WTC11 (cell line): ENCODE measurements around the gene FABP1. TPM values are rescaled to one million over a fixed set of nuclear protein-coding genes. Genes with fewer than 3 reads are reported as not detected.

Experiments used
- ATAC-seq: fragments of 200-7000 bp; cut with Tn5 transposase; 2 replicates; pipeline ENCODE4 v1.10.0; 2021; ENCODE audit warnings: mild to moderate bottlenecking, moderate library complexity
- CTCF ChIA-PET: fragments of 300-600 bp; sonication (Branson Sonifier 250); formaldehyde crosslinking; loops from one replicate; lab custom pipeline; 2021; ENCODE audit warnings: antibody characterized with exemption; lab: Charles Lee
- POLR2A ChIA-PET: fragments of 350-600 bp; sonication (Branson Sonifier 250); formaldehyde crosslinking; loops from one replicate; lab custom pipeline; 2021; ENCODE audit warnings: antibody characterized with exemption; lab: Charles Lee
- DNase-seq: peaks from one replicate; pipeline ENCODE4 v3.0.0; 2021; ENCODE audit warnings: low spot score
- H3K27ac Mint-ChIP-seq: 2 replicates; pipeline ENCODE4 v1.8.0; 2021; ENCODE audit warnings: mixed read lengths
- H3K27me3 Mint-ChIP-seq: 2 replicates; pipeline ENCODE4 v1.8.0; 2021; ENCODE audit warnings: low read depth, mild to moderate bottlenecking, moderate library complexity, mixed read lengths
- H3K36me3 Mint-ChIP-seq: 2 replicates; pipeline ENCODE4 v1.8.0; 2021; ENCODE audit warnings: mixed read lengths
- H3K4me1 Mint-ChIP-seq: 2 replicates; pipeline ENCODE4 v1.8.0; 2022; ENCODE audit warnings: mixed read lengths
- H3K4me3 Mint-ChIP-seq: 2 replicates; pipeline ENCODE4 v1.8.0; 2021; ENCODE audit warnings: mild to moderate bottlenecking, moderate library complexity, mixed read lengths
- H3K9me3 Mint-ChIP-seq: 2 replicates; pipeline ENCODE4 v1.8.0; 2021; ENCODE audit warnings: mixed read lengths
- CBFB ChIP-seq: sonication (generic); formaldehyde crosslinking; IDR thresholded peaks from 2 replicates; pipeline ENCODE4 v1.8.1; 2022; ENCODE audit warnings: mild to moderate bottlenecking, low read depth, missing genetic modification reagents
- CTCF ChIP-seq: fragments of 200-600 bp; IDR thresholded peaks from 2 replicates; pipeline ENCODE4 v1.8.0; 2022; ENCODE audit warnings: antibody characterized with exemption
- FOXJ3 ChIP-seq: sonication (generic); formaldehyde crosslinking; IDR thresholded peaks from 2 replicates; pipeline ENCODE4 v1.9.0; 2021; ENCODE audit warnings: missing genetic modification reagents, mild to moderate bottlenecking, borderline replicate concordance
- GABPB1 ChIP-seq: sonication (generic); formaldehyde crosslinking; IDR thresholded peaks from 2 replicates; pipeline ENCODE4 v1.8.1; 2023; ENCODE audit warnings: mild to moderate bottlenecking, missing genetic modification reagents
- IRF2 ChIP-seq: sonication (generic); formaldehyde crosslinking; IDR thresholded peaks from 2 replicates; pipeline ENCODE4 v1.8.0; 2022; ENCODE audit warnings: low read depth, missing genetic modification reagents, borderline replicate concordance
- JAZF1 ChIP-seq: fragments of 250-450 bp; sonication (Bioruptor Pico); IDR thresholded peaks from 2 replicates; pipeline ENCODE4 v1.9.0; 2021; ENCODE audit warnings: moderate library complexity, mild to moderate bottlenecking, inconsistent platforms
- MXD4 ChIP-seq: fragments of 250-450 bp; sonication (Bioruptor Pico); IDR thresholded peaks from 2 replicates; pipeline ENCODE4 v1.8.0; 2021; ENCODE audit warnings: mild to moderate bottlenecking, moderate library complexity, borderline replicate concordance
- MYBL2 ChIP-seq: sonication (generic); formaldehyde crosslinking; IDR thresholded peaks from 2 replicates; pipeline ENCODE4 v1.8.1; 2023; ENCODE audit warnings: mild to moderate bottlenecking, moderate library complexity, missing genetic modification reagents
- TEAD1 ChIP-seq: sonication (generic); formaldehyde crosslinking; IDR thresholded peaks from 2 replicates; pipeline ENCODE4 v1.8.0; 2022; ENCODE audit warnings: mild to moderate bottlenecking, missing genetic modification reagents
- ZNF263 ChIP-seq: sonication (generic); formaldehyde crosslinking; IDR thresholded peaks from 2 replicates; pipeline ENCODE4 v1.8.1; 2022; ENCODE audit warnings: low read depth, mild to moderate bottlenecking, moderate library complexity, missing genetic modification reagents
- ZNF396 ChIP-seq: fragments of 250-450 bp; sonication (Bioruptor Pico); IDR thresholded peaks from 2 replicates; pipeline ENCODE4 v1.8.0; 2021; ENCODE audit warnings: mild to moderate bottlenecking, moderate library complexity, borderline replicate concordance
- ZNF423 ChIP-seq: fragments of 250-450 bp; sonication (Bioruptor Pico); IDR thresholded peaks from 2 replicates; pipeline ENCODE4 v2.1.2; 2022; ENCODE audit warnings: mild to moderate bottlenecking, moderate library complexity
- ZNF512 ChIP-seq: sonication (generic); formaldehyde crosslinking; IDR thresholded peaks from 2 replicates; pipeline ENCODE4 v1.8.1; 2022; ENCODE audit warnings: missing genetic modification reagents, borderline replicate concordance
- ZNF532 ChIP-seq: fragments of 250-450 bp; sonication (Bioruptor Pico); IDR thresholded peaks from 2 replicates; pipeline ENCODE4 v1.9.0; 2021; ENCODE audit warnings: mild to moderate bottlenecking, borderline replicate concordance
- total RNA-seq: library from RNA; stranded (reverse); gene quantifications from 3 replicates; pipeline ENCODE4 v1.2.3, GENCODE V29; 2021
- TF ChIP-seq, protein P1 (sequence below): sonication (generic); formaldehyde crosslinking; IDR thresholded peaks from 2 replicates; pipeline ENCODE4 v1.8.1; 2023; ENCODE audit warnings: mild to moderate bottlenecking, missing genetic modification reagents, moderate library complexity
- TF ChIP-seq, protein P2 (sequence below): fragments of 250-450 bp; sonication (Bioruptor Pico); IDR thresholded peaks from 2 replicates; pipeline ENCODE4 v2.1.2; 2022; ENCODE audit warnings: mild to moderate bottlenecking, moderate library complexity
- TF ChIP-seq, protein P3 (sequence below): sonication (generic); formaldehyde crosslinking; IDR thresholded peaks from 2 replicates; pipeline ENCODE4 v1.8.1; 2022; ENCODE audit warnings: mild to moderate bottlenecking, missing genetic modification reagents, moderate library complexity, borderline replicate concordance
- TF ChIP-seq, protein P4 (sequence below): sonication (generic); formaldehyde crosslinking; IDR thresholded peaks from 2 replicates; pipeline ENCODE4 v1.8.1; 2023; ENCODE audit warnings: mild to moderate bottlenecking, missing genetic modification reagents

Gene FABP1
- total RNA-seq, 1 experiment from 2014 or later = 0.46 TPM

DNA sequence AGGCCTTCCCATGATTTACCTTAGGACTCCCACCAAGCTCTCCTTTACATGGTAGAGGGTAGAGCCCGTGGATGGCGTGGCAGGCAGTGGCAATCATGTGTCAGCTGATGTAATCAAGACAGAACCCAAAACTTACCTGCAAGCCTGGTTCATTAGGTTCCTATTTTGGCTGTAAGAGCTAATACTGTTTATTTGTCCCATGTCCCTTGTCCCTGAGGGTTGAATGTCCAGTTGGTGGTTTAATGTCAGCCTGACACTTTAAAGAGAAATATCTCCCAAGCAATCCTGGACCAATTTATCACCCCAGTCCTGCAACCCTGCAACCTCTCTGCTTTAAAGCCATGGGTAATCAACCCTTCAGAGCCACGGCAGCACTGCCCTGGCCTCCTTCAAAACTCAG, 6.0 kb upstream of the FABP1 start:
- TF ChIP-seq, protein P1, sequence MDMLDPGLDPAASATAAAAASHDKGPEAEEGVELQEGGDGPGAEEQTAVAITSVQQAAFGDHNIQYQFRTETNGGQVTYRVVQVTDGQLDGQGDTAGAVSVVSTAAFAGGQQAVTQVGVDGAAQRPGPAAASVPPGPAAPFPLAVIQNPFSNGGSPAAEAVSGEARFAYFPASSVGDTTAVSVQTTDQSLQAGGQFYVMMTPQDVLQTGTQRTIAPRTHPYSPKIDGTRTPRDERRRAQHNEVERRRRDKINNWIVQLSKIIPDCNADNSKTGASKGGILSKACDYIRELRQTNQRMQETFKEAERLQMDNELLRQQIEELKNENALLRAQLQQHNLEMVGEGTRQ (CRISPR knock-in tag) = no peak
- TF ChIP-seq CBFB (CRISPR knock-in tag) = no peak
- TF ChIP-seq JAZF1 = no peak
- TF ChIP-seq, protein P2, sequence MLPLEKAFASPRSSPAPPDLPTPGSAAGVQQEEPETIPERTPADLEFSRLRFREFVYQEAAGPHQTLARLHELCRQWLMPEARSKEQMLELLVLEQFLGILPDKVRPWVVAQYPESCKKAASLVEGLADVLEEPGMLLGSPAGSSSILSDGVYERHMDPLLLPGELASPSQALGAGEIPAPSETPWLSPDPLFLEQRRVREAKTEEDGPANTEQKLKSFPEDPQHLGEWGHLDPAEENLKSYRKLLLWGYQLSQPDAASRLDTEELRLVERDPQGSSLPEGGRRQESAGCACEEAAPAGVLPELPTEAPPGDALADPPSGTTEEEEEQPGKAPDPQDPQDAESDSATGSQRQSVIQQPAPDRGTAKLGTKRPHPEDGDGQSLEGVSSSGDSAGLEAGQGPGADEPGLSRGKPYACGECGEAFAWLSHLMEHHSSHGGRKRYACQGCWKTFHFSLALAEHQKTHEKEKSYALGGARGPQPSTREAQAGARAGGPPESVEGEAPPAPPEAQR = no peak
- TF ChIP-seq, protein P3, sequence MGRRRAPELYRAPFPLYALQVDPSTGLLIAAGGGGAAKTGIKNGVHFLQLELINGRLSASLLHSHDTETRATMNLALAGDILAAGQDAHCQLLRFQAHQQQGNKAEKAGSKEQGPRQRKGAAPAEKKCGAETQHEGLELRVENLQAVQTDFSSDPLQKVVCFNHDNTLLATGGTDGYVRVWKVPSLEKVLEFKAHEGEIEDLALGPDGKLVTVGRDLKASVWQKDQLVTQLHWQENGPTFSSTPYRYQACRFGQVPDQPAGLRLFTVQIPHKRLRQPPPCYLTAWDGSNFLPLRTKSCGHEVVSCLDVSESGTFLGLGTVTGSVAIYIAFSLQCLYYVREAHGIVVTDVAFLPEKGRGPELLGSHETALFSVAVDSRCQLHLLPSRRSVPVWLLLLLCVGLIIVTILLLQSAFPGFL (CRISPR knock-in tag) = no peak
- TF ChIP-seq GABPB1 (CRISPR knock-in tag) = no peak
- no peak for TF ChIP-seq CTCF
- no peak for TF ChIP-seq MYBL2 (CRISPR knock-in tag)
- no peak for TF ChIP-seq IRF2 (CRISPR knock-in tag)
- TF ChIP-seq, protein P4, sequence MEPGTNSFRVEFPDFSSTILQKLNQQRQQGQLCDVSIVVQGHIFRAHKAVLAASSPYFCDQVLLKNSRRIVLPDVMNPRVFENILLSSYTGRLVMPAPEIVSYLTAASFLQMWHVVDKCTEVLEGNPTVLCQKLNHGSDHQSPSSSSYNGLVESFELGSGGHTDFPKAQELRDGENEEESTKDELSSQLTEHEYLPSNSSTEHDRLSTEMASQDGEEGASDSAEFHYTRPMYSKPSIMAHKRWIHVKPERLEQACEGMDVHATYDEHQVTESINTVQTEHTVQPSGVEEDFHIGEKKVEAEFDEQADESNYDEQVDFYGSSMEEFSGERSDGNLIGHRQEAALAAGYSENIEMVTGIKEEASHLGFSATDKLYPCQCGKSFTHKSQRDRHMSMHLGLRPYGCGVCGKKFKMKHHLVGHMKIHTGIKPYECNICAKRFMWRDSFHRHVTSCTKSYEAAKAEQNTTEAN (CRISPR knock-in tag) = no peak
- no peak for TF ChIP-seq ZNF512 (CRISPR knock-in tag)
- no peak for TF ChIP-seq ZNF532
- no peak for TF ChIP-seq TEAD1 (CRISPR knock-in tag)
- no peak for TF ChIP-seq ZNF263
- no peak for TF ChIP-seq ZNF423 (CRISPR knock-in tag)
- TF ChIP-seq ZNF396 = no peak
- no peak for TF ChIP-seq FOXJ3
- no peak for TF ChIP-seq MXD4 (CRISPR knock-in tag)
- no peak overlapping the region for H3K4me3 Mint-ChIP-seq
- H3K9me3 Mint-ChIP-seq = no peaks in the 10 kb centered on the region
- ATAC-seq = no peak
- DNase-seq = no peak
- H3K27me3 Mint-ChIP-seq = no peaks in the 10 kb centered on the region
- ChIA-PET CTCF (interaction anchor here (2.2 kb wide), 1 partner anchor 74 kb away, joined by 13 read pairs; no protein-coding TSS in a partner anchor), POLR2A (no interaction called here)
- H3K4me1 Mint-ChIP-seq = no peaks in the 10 kb centered on the region; the same call in 1 of the 2 replicates
- H3K27ac Mint-ChIP-seq = no peak overlapping the region
- no peaks in the 10 kb centered on the region for H3K36me3 Mint-ChIP-seq
